Measurements from ENCODE around the gene BACH1. TPM values are rescaled to one million over a fixed set of nuclear protein-coding genes. Genes with fewer than 3 reads are reported as not detected.
"Not testable (repeated sequence)": the region's sequence is repeated elsewhere in the genome, so short reads cannot be mapped to it uniquely, and the experiment has no call there.

Gene BACH1
- total RNA-seq, 1 donor from 2014 or later, result 12.7 TPM

DNA sequence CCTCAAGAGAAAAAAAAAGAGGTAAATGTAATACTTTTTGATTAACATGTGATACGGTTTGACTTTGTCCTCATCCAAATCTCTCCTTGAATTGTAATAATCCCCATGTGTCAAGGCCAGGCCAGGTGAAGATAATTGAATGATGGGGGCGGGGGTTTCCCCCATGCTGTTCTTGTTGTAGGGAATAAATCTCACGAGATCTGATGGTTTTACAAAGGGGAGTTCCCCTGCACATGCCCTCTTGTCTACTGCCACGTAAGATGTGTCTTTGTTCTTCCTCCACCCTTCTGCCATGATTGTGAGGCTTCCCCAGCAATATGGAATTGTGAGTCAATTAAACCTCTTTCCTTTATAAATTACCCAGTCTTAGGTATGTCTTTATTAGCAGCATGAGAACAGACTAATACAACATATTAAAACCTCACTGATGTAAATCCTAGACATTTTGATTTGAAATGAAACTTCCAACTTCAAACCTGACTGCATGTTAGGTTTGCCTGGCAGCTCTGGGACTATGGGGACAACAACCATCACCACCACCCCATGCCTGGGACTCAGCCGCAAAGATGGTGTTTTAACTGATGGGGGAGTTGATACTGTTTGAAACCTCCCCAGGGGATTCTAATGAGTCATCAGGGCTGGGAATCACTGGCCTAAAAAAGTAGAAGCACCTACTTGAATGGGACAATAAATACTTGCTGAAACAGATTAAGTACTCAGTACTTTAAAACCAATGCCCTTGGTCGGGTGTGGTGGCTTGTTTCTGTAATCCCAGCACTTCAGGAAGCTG is 32.8 kb upstream of the BACH1 start:
- H3K36me3 ChIP-seq, result no peaks in the 10 kb centered on the region
- H3K27ac ChIP-seq, result no peak overlapping the region
- TF ChIP-seq, protein P1, sequence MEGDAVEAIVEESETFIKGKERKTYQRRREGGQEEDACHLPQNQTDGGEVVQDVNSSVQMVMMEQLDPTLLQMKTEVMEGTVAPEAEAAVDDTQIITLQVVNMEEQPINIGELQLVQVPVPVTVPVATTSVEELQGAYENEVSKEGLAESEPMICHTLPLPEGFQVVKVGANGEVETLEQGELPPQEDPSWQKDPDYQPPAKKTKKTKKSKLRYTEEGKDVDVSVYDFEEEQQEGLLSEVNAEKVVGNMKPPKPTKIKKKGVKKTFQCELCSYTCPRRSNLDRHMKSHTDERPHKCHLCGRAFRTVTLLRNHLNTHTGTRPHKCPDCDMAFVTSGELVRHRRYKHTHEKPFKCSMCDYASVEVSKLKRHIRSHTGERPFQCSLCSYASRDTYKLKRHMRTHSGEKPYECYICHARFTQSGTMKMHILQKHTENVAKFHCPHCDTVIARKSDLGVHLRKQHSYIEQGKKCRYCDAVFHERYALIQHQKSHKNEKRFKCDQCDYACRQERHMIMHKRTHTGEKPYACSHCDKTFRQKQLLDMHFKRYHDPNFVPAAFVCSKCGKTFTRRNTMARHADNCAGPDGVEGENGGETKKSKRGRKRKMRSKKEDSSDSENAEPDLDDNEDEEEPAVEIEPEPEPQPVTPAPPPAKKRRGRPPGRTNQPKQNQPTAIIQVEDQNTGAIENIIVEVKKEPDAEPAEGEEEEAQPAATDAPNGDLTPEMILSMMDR (IDR thresholded peaks at IDR 0.05), result no peak
- intact Hi-C loops (cut with DNase I), result no loop called here
- no peaks in the 10 kb centered on the region for H3K27me3 ChIP-seq
- DNase-seq (ENCODE audit: low spot score in 2 of 2), result no peak
- no peak overlapping the region for H3K4me3 ChIP-seq
- no peaks in the 10 kb centered on the region for H3K9me3 ChIP-seq
- no peaks in the 10 kb centered on the region for H3K4me1 ChIP-seq

DNA sequence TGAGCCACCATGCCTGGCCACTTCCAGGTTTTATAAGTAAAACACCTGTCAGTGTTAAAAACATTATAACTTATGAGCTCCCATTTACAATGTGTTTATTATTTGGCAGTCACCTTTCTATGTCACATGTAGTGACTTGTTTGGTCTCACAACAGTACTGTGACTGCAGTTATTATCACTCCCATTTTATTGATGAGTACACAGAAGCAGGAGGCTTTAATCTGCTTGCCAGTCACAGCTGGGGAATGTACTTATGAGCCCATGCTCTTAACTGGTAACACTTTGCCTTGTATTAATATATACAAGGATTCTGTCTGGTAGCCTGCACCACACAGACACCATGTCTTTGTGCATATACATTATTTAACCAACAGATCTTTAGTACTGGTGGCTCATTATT is 31.1 kb upstream of the BACH1 start:
- Histone ChIP-seq H3K36me3 (no peaks in the 10 kb centered on the region), H3K4me3 (no peak overlapping the region), H3K9me3 (no peaks in the 10 kb centered on the region), H3K27ac (no peak overlapping the region), H3K27me3 (no peaks in the 10 kb centered on the region), H3K4me1 (no peaks in the 10 kb centered on the region)
- TF ChIP-seq, protein P1 (IDR thresholded peaks at IDR 0.05), result no peak
- DNase-seq (ENCODE audit: low spot score in 2 of 2), result no peak
- intact Hi-C loops (cut with DNase I), result no loop called here

DNA sequence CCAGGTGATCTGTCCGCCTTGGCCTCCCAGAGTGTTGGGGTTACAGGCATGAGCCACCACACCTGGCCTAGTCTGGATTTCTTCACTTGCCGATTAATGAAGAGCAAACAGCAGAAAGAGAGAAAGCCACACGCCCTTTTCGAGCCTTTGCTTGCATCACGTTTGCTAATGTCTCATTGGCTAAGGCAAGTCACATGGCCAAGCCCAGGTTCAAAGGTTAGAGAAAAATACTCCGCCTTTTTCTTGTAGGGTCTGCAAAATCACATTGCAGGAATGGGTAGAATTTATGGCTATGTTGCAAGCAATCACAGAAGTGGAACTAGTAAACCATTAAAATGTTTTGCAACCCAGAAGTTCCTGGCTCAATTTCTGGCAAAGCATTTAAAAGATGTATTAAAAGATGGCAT is 26.8 kb upstream of the BACH1 start:
- Histone ChIP-seq H3K36me3 (no peaks in the 10 kb centered on the region), H3K4me3 (no peak overlapping the region), H3K4me1 (no peaks in the 10 kb centered on the region), H3K27ac (no peak overlapping the region), H3K9me3 (no peaks in the 10 kb centered on the region), H3K27me3 (no peaks in the 10 kb centered on the region)
- intact Hi-C loops (cut with DNase I), result no loop called here
- TF ChIP-seq, protein P1 (IDR thresholded peaks at IDR 0.05), result no peak
- no peak for DNase-seq (ENCODE audit: low spot score in 2 of 2)

DNA sequence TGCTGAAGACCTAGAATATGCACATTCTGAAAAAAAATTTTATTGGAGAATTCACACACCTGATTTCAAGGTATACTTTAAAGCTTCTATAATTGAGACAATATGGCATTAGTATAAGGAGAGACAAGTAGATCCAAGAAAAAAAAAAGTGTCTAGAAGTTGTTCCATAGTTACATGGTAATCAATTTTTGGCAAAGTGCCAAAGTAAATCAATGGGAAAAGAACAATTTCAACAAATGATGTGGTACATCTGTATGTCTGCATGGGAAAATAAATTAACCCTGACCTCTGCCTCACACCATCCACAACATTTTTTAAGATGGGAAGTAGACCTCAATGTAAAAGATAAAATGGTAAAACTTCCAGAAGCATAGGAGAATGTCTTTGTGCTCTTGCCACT is 21.3 kb upstream of the BACH1 start:
- intact Hi-C loops (cut with DNase I), result no loop called here
- no peaks in the 10 kb centered on the region for H3K36me3 ChIP-seq
- no peaks in the 10 kb centered on the region for H3K27me3 ChIP-seq
- H3K27ac ChIP-seq, result no peak overlapping the region
- TF ChIP-seq, protein P1 (IDR thresholded peaks at IDR 0.05), result no peak
- H3K4me3 ChIP-seq, result no peak overlapping the region
- no peak for DNase-seq (ENCODE audit: low spot score in 2 of 2)
- H3K9me3 ChIP-seq, result no peaks in the 10 kb centered on the region
- no peaks in the 10 kb centered on the region for H3K4me1 ChIP-seq

DNA sequence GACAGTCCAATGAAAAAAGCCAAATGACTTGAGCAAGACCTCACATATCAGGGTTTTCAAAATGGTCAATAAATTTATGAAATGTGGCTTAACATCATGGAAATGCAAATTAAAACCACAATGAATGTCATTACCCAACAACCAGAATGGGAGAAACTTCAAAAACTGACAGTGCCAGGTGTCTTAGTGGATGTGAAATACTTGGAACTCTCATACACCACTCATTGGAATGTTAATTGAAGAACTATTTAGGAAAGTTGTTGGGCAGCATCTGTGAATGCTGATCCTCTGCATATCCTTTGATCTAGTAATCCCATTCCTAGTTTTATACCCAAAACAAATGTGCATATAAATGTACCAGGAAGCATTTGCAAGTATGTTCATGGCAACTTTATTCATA is 19.2 kb upstream of the BACH1 start:
- no peak for DNase-seq (ENCODE audit: low spot score in 2 of 2)
- no peak overlapping the region for H3K4me3 ChIP-seq
- TF ChIP-seq, protein P1 (IDR thresholded peaks at IDR 0.05), result no peak
- H3K27ac ChIP-seq, result no peak overlapping the region
- no peaks in the 10 kb centered on the region for H3K36me3 ChIP-seq
- no peaks in the 10 kb centered on the region for H3K9me3 ChIP-seq
- H3K4me1 ChIP-seq, result no peaks in the 10 kb centered on the region
- intact Hi-C loops (cut with DNase I), result no loop called here
- no peaks in the 10 kb centered on the region for H3K27me3 ChIP-seq

DNA sequence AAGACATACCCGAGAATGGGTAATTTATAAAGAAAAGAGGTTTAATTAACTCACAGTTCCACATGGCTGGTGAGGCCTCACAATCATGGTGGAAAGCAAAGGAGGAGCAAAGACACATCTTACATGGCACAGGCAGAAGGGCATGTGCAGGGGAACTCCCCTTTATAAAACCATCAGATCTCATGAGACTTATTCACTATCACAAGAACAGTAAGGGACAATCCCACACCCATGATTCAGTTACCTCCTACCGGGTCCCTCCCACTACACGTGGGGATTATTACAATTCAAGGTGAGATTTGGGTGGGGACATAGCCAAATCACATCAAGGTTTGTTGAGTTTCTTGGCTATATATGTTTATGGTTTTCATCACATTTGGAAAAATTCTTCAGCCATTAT is 16.9 kb upstream of the BACH1 start:
- H3K9me3 ChIP-seq; intact Hi-C loops (cut with DNase I); DNase-seq (ENCODE audit: low spot score in 2 of 2); H3K27ac ChIP-seq; H3K4me3 ChIP-seq; H3K36me3 ChIP-seq; H3K4me1 ChIP-seq; H3K27me3 ChIP-seq: not testable (repeated sequence)
